Left lobe of liver (tissue), 2 donors: ENCODE results near the gene C5orf24. TPM values are rescaled to one million over a fixed set of nuclear protein-coding genes. Genes with fewer than 3 reads are reported as not detected.

Experiments
- ATAC-seq: fragments of 200-7000 bp; cut with Tn5 transposase; one replicate; pipeline ENCODE4 v1.9.1; 2020; ENCODE audit warnings: mild to moderate bottlenecking, moderate library complexity
- DNase-seq: peaks from one replicate; pipeline ENCODE4 v3.0.0-alpha.2; 2020; ENCODE audit warnings: low spot score
- total RNA-seq: library from RNA; stranded (reverse); gene quantifications from one replicate; pipeline ENCODE4 v1.2.1, GENCODE V29; 2021
- donor health status: DM: no; HTN: no; CAD: no; lungs with moderate emphysema.
- donor health status: DM: no; HTN: yes; CAD: no.

C5orf24 gene
- total RNA-seq, 1 donor from 2014 or later, result 25.9 TPM

GRCh38 chr5:134905246-134905996, 59.7 kb downstream of the C5orf24 start:
- DNase-seq (no peak), ATAC-seq (peak; percentile 66)

- ATAC-seq, result no peak
- no peak for DNase-seq
These were observed 61.0 kb downstream of the C5orf24 start for GRCh38 chr5:134906811-134907210.

Other genes starting within 250 kb of the C5orf24 start
- gene SAR1B, start 213.1 kb upstream of the C5orf24 start, total RNA-seq, result 168 TPM
- gene SEC24A, start 197.2 kb upstream of the C5orf24 start, total RNA-seq, result 31.4 TPM
- 10.5 TPM for gene CAMLG, start 107.4 kb upstream of the C5orf24 start, total RNA-seq
- gene DDX46, start 87.2 kb upstream of the C5orf24 start, total RNA-seq, result 19.0 TPM
- 30.2 TPM for gene TXNDC15, start 28.4 kb downstream of the C5orf24 start, total RNA-seq
- gene PCBD2, start 59.2 kb downstream of the C5orf24 start, total RNA-seq, result 10.6 TPM
- 0.86 TPM for gene CATSPER3, start 121.9 kb downstream of the C5orf24 start, total RNA-seq
- 0.40 TPM for gene PITX1, start 188.3 kb downstream of the C5orf24 start, total RNA-seq